ENCODE results near the gene TTC3.

TTC3 gene

GRCh38 chr21:37060296-37060695 lies 12.8 kb upstream of the TTC3 start:
- POLR2A ChIA-PET, result interaction anchor here (1.2 kb wide), 1 partner anchor 71 kb away, joined by 4 read pairs; no protein-coding TSS in a partner anchor
- H3K4me1 ChIP-seq (ENCODE audit: control insufficient read depth, insufficient read depth, low read length), result peaks cover 10% of the 10 kb centered on the region
- peak; percentile 43; the same call in 1 of the 2 replicates for TF ChIP-seq PATZ1 (tag by site-specific recombination; IDR thresholded peaks at IDR 0.05)
- peak; percentile 90 for TF ChIP-seq INSM2 (tag by site-specific recombination; IDR thresholded peaks at IDR 0.05)
- TF ChIP-seq ZNF2 (tag by site-specific recombination; IDR thresholded peaks at IDR 0.05), result 0 out of 2 replicates have a peak, but pooled peaks have one; percentile 30
- no peak for TF ChIP-seq ZNF658 (tag by site-specific recombination; IDR thresholded peaks at IDR 0.05)
- TF ChIP-seq ZNF561 (tag by site-specific recombination; IDR thresholded peaks at IDR 0.05; ENCODE audit: borderline replicate concordance), result peak; percentile 96
- peak; percentile 80 for TF ChIP-seq GLIS1 (tag by site-specific recombination; IDR thresholded peaks at IDR 0.05)
- no peak for TF ChIP-seq ZNF501 (tag by site-specific recombination; IDR thresholded peaks at IDR 0.05)
- 0 out of 2 replicates have a peak, but pooled peaks have one; percentile 30 for TF ChIP-seq MZF1 (tag by site-specific recombination; IDR thresholded peaks at IDR 0.05; ENCODE audit: borderline replicate concordance)
- TF ChIP-seq ZNF596 (tag by site-specific recombination; IDR thresholded peaks at IDR 0.05), result peak; percentile 32; the same call in 1 of the 2 replicates
- peak; percentile 66; the same call in 1 of the 2 replicates for TF ChIP-seq ZNF394 (tag by site-specific recombination; IDR thresholded peaks at IDR 0.05; ENCODE audit: borderline replicate concordance)
- TF ChIP-seq ZNF341 (tag by site-specific recombination; IDR thresholded peaks at IDR 0.05; ENCODE audit: low read depth), result no peak
- no peak for TF ChIP-seq GLIS2 (tag by site-specific recombination; IDR thresholded peaks at IDR 0.05)
- TF ChIP-seq ZNF558 (tag by site-specific recombination; IDR thresholded peaks at IDR 0.05), result peak; percentile 92
- peak; percentile 80; the same call in 1 of the 2 replicates for TF ChIP-seq ZSCAN30 (tag by site-specific recombination; IDR thresholded peaks at IDR 0.05)
- TF ChIP-seq ZNF639 (tag by site-specific recombination; IDR thresholded peaks at IDR 0.05), result peak; percentile 87
- peak; percentile 96 for TF ChIP-seq ZBTB44 (tag by site-specific recombination; IDR thresholded peaks at IDR 0.05)
- peak; percentile 51; the same call in 1 of the 2 replicates for TF ChIP-seq ZBTB1 (tag by site-specific recombination; IDR thresholded peaks at IDR 0.05)
- TF ChIP-seq ZBTB8A (tag by site-specific recombination; IDR thresholded peaks at IDR 0.05), result peak; percentile 92
- peak; percentile 64 for TF ChIP-seq KLF8 (tag by site-specific recombination; IDR thresholded peaks at IDR 0.05)
- peak; percentile 74; the same call in 1 of the 2 replicates for TF ChIP-seq KLF10 (tag by site-specific recombination; IDR thresholded peaks at IDR 0.05)
- TF ChIP-seq ZNF10 (tag by site-specific recombination; IDR thresholded peaks at IDR 0.05), result peak; percentile 96
- no peak for TF ChIP-seq ZNF280D (tag by site-specific recombination; IDR thresholded peaks at IDR 0.05)
- 0 out of 2 replicates have a peak, but pooled peaks have one; percentile 23 for TF ChIP-seq PRDM6 (tag by site-specific recombination; IDR thresholded peaks at IDR 0.05)
- no peak for TF ChIP-seq ZNF654 (tag by site-specific recombination; IDR thresholded peaks at IDR 0.05; ENCODE audit: low read depth)
- TF ChIP-seq ZNF830 (tag by site-specific recombination; IDR thresholded peaks at IDR 0.05; ENCODE audit: low read depth), result no peak
- 0 out of 2 replicates have a peak, but pooled peaks have one; percentile 55 for TF ChIP-seq ZXDB (tag by site-specific recombination; IDR thresholded peaks at IDR 0.05)
- TF ChIP-seq ZNF610 (tag by site-specific recombination; IDR thresholded peaks at IDR 0.05; ENCODE audit: borderline replicate concordance), result 0 out of 2 replicates have a peak, but pooled peaks have one; percentile 57

More at GRCh38 chr21:37060296-37060695, 12.8 kb upstream of the TTC3 start:
- CTCF ChIA-PET, result interaction anchor here (0.6 to 1.1 kb wide), 4 partner anchors 8 to 58 kb away, joined by 3 read pairs; no protein-coding TSS in a partner anchor
- no peaks in the 10 kb centered on the region for H3K9me3 ChIP-seq (ENCODE audit: control insufficient read depth, insufficient read depth, low read depth, low read length)
- H3K36me3 ChIP-seq (ENCODE audit: control insufficient read depth in 2 of 2, insufficient read depth in 1 of 2, low read length in 2 of 2), result peaks cover 0 to 8% of the 10 kb centered on the region in 2 experiments; a peak in 1 of 3 replicates
- no peak overlapping the region for H3K4me3 ChIP-seq (ENCODE audit: low read depth, low read length)
- no peak overlapping the region for H3K27ac ChIP-seq (ENCODE audit: extremely low read depth, low read depth, low read length)
